ENCODE results near the gene CPSF4L.
"Not testable (repeated sequence)": the region's sequence is repeated elsewhere in the genome, so short reads cannot be mapped to it uniquely, and the experiment has no call there.

The CPSF4L gene

DNA sequence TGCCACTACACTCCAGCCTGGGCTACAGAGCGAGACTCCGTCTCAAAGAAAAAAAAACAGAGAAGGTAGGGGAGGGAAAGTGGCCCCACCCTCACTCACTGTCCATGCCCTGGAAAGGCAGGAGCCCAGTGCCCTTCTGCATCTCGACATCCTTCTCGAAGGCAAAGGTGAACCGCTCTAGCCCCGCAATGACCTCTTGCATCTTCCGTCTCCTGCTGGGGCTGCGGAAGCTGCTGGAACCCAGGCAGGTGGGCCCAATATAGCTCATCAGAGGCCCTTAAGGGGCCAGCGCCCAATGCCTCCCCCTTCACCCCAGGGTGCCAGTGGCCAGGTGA is at the start of gene CPSF4L:
Gene CPSF4L, minus strand, starts transcription at position 264 of the 335 bp plus-strand sequence. Its CDS starts 62 bp downstream, at position 202.
- DNase-seq = no peak

DNA sequence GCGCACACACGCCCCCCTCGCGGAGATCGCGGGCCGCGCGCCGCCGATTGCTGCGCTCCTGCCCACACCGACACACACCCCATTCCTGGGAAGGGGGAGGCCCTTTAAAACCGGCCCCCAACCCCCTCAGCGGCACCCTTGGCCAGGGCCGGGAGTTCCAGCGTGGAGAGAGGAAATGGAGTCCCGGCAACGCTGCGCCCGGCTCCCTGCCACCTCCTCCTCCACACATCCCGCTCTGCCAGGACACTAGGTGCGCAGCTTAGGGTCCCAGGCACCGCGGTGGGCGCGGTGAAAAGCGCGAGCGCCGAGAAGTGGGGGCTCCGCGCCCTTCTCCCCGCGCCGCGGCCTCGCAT is 49.7 kb upstream of the CPSF4L start:
- no peak for DNase-seq

DNA sequence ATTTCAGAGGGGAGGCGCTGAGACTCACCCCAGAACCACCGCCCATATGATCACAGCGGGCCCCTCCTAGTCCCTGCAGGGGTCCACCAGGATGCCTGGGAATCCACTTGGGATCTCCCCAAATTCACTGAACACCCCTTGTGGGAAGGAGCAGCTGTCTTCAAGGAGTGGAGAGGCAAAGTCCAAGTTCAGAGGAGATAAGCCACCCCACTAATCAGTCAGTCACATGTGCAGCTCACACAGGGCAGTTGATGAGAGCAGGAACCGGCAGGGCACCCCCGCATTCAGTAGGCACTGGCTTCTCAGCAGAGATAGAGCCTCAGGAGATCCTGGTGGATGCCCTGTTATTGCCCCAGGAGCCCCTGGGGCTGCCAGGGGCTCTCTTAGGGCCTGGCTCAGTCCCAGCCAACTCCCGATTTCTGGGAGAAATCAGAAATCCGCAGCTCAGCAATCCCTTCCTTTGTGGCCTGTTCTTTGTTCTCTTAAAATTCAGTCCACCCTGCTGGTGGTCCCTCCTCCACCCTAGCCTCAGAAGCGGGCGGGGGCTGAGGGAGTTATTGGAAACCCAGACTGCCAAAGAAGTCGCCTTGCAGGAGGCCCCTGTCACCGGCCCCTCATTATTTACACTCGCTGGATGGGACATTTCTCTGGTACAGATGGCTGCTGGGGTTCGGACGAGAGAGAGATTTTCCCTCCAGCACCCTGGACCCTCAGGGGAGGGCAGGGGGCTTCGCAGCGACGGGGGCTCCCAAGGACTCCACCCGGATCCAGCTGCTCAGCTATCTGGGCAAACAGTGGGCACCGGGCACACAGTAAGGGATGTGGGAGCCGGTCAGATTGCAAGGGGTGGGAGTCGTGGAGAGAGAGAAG is 48.3 kb upstream of the CPSF4L start:
- DNase-seq = no peak

DNA sequence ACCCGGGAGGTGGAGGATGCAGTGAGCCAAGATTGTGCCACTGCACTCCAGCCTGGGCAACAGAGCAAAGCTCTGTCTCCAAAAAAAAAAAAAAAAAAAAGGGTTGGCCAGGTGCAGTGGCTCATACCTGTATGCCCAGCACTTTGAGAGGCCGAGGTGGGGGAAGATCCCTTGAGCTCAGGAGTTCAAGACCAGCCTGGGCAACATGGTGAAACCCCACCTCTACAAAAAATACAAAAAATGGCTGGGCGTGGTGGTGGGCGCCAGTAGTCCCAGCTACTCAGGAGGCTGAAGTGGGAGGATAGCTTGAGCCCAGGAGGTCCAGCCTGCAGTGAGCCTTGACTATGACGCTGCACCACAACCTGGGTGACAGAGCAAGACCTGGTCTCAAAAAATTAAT is 47.3 kb upstream of the CPSF4L start:
- not testable (repeated sequence) for DNase-seq

DNA sequence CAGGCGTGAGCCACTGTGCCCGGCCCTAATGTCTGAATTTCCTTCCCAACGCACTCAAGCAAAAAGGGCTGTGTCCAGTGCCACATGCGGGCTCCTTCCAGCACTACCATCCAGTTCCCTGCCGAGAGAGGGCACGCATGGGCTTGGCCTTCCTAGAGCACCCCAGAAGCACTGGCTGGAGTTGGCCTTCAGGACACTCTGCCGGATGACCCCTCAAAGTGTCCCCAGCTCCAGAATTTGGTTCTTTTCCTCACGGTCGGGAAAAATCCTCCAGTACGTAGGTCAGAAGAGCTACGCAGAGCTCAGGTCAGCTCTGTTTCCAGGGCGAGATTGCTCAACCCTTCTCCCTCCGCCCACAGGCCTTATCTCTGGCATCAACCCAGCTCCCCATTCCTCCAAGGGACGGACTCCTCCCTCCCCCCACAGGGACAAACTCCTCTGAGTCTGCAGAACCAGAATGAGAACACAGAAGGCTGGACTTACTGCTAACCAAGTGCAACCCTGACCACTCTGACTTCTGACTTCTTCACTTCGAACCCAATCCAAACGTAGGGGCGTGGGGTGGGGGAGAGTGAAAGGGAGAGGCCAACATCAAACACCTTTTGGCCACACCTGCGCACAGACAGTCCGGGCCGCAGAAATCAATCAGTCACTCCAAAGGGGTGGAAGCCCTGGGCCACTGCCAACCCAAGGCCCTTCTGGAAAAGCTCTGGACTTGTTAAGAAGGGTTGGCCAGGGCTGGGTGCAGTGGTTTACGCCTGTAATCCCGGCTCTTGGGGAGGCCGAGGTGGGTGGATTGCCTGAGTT is 46.5 kb upstream of the CPSF4L start:
- DNase-seq = no peak

- no peak for DNase-seq
Measured at GRCh38 chr17:73307130-73307529, 45.5 kb upstream of the CPSF4L start.

GRCh38 chr17:73305845-73306836 is 44.5 kb upstream of the CPSF4L start:
- no peak for DNase-seq

GRCh38 chr17:73304971-73305812 is 43.5 kb upstream of the CPSF4L start:
- no peak for DNase-seq

DNA sequence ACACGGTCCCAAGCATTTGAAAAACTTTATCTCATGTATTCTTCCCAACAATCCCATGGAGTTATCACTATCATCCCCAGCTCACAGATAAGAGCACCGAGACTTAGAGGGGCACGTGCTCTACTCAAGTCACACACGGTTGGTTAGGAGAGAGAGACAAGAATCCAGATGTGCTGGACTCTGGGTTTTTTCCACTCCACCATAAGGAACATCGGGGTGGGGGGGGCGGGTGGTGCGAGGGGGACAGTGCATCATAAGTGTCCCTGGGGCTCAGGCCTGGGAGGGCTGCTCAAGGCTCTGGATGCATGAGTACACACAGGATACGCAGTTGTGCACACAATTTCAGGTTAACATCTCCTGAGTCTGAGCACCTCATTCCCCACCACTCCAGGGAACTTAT is 42.8 kb upstream of the CPSF4L start:
- DNase-seq = no peak

- no peak for DNase-seq
Measured at GRCh38 chr17:73302189-73302588, 40.5 kb upstream of the CPSF4L start.

DNA sequence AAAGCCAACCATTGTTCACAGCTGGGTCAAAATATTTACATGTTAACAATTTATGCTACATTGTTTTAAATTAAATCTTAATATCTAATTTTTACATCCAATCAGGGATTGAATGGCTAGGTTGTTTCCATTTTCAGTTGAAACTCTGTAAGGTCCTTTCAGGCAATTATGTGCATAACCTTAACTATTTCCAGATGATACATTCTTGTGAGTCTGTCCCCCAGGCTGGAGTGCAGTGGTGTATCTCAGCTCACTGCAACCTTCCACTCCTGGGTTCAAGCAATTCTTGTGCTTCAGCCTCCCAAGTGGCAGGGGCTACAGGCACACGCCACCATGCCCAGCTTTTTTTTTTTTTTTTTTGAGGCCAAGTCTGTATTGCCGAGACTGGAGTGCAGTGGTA is 39.7 kb upstream of the CPSF4L start:
- DNase-seq = no peak

GRCh38 chr17:73300392-73300791 is 38.7 kb upstream of the CPSF4L start:
- no peak for DNase-seq

DNA sequence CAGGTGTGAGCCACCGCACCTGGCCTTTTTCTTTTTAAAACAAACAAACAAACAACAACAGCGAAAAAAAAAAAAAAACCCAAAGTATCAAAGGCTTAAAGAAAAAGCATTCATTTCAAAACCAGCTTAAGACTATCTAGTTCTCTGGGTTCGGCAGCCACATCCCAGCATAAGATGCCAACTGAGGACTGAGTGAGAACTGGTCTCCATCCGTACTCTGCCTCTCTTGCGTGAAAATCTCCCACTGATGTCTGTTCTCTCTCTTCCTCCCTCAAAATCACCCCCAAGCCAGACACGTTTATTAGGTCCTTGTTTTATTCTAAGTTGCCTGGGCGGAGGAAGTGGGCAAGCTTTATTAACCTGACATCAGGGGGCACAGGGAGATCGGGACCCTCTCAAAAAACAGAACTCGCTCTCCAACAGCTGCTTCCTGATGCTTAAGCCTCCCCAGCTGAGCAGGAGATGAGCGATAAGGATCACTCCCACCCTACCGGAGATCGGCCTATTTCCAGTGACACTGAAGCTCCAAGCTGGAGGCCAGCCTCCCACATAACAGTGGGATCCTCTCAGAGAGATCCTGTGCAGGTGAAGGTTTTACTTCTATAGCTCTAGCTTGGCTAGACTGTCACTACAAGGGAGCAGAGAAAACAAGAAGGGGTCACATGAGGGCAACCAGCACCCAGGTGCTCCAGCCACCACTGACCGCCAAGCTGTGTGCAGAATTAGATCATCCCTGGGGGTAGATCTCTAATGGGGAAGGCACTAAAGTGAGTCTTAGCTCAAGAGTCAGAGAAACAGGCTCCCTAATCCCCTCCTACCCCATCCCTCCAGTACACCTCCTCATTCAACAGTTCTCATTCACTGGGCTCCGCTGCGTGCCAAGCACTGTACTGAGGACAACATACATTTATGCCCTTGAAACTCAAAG is 36.5 kb upstream of the CPSF4L start:
- peak in 1 of 2 donors; percentile 41 for DNase-seq

DNA sequence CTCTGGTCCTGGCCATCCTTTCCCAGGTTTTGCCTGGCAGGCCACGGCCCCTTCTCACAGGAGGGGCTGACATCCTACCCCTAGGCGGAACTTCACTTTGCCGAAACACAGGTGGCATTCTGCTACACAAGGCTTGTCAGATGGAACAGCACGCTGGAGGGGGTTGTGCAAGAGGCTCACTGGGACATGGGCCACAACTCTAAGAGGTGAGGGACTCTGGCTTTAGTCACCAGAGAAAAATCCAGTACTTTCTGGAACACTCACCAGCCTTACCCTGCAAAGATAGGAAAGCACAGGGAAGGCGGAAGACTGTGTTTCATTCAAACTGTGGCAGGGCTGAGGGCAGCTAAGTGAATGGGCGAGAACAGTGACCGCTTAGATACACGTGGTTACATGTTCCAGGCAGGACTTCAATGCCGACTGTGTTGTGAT is 31.8 kb upstream of the CPSF4L start:
- no peak for DNase-seq

- DNase-seq = no peak
Measured at GRCh38 chr17:73293031-73293430, 31.4 kb upstream of the CPSF4L start.

- no peak for DNase-seq
Measured at GRCh38 chr17:73292031-73292531, 30.4 kb upstream of the CPSF4L start.

GRCh38 chr17:73291260-73291801 is 29.7 kb upstream of the CPSF4L start:
- DNase-seq = peak in 1 of 2 donors; percentile 40

DNA sequence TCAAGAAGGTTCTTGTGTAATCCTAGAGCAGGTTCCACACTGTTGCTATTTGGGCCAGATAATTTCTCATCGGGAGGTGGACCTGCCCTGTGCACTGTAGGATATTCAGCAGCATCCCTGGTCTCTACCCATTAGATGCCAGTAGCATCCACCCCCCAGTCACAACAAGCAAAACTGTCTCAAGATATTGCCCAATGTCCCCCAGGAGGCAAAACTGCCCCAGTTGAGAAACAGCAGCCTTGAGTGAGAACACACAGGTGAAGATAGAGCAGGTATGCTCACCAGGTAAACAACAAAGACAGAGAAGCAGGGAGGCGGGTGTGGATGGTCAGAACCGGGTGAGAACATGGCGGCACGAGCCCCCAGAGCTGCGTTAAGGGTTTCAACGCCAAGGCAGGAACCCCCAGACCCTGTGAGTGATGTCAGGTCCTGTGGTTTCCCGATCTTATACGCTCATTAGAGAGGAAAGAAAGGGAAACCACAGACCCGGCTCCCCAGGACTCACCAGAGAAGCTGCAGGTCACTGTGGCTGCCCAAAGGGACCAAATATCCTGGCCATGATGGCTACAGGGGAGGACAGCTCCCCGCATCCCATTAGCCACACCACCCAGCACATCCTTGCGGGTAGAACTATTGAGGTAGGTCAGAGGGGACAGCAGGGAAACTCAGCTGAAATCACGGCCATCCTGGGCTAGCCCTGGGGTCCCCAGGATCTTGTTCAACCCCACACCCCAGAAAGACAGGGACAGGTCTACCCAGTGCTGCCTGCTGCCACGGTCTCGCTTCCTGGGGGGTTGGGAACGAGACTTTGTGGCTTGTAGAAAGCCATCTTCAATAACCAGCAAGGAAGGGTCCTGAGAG is 28.9 kb upstream of the CPSF4L start:
- no peak for DNase-seq

GRCh38 chr17:73289549-73290254 is 28.0 kb upstream of the CPSF4L start:
- DNase-seq = no peak
